Measurements from ENCODE around the gene FAM219A. TPM values are rescaled to one million over a fixed set of nuclear protein-coding genes. Genes with fewer than 3 reads are reported as not detected.

The FAM219A gene
- total RNA-seq, 2 donors from 2014 or later = 17.1 to 19.6 TPM

GRCh38 chr9:34490360-34490759 is 32.0 kb upstream of the FAM219A start:
- Histone ChIP-seq H3K4me3 (ENCODE audit: low read length) (no peak overlapping the region), H3K9me3 (ENCODE audit: control insufficient read depth, low read length) (no peaks in the 10 kb centered on the region), H3K27ac (ENCODE audit: low read depth, low read length) (no peak overlapping the region), H3K9ac (ENCODE audit: extremely low read depth, low read length, poor library complexity, severe bottlenecking) (no peak overlapping the region), H3K27me3 (ENCODE audit: control insufficient read depth, insufficient read depth, low read length, poor library complexity, severe bottlenecking) (peaks cover 40% of the 10 kb centered on the region), H3K4me1 (ENCODE audit: control insufficient read depth, insufficient read depth, low read length) (no peaks in the 10 kb centered on the region), H3K36me3 (ENCODE audit: control insufficient read depth, insufficient read depth, low read length) (no peaks in the 10 kb centered on the region)
- H3K4me1 Mint-ChIP-seq = no peaks in the 10 kb centered on the region
- no peak for TF ChIP-seq CTCF (conservative IDR thresholded peaks at IDR 0.05)
- no peaks in the 10 kb centered on the region for H3K36me3 Mint-ChIP-seq (ENCODE audit: low read depth)
- H3K9me3 Mint-ChIP-seq = no peaks in the 10 kb centered on the region
- 87% methylated on average over 1 of the region's 1 CpG; no CpG with 5 or more reads in 1 of the 2 experiments for WGBS, 2 experiments (ENCODE audit: insufficient coverage in 1 of 2, insufficient read length in 1 of 2)
- DNase-seq = no peak
- no peak overlapping the region for H3K4me3 Mint-ChIP-seq
- no peak overlapping the region for H3K27ac Mint-ChIP-seq
- peaks cover 54% of the 10 kb centered on the region for H3K27me3 Mint-ChIP-seq (ENCODE audit: insufficient read depth)

GRCh38 chr9:34486572-34486971 is 28.2 kb upstream of the FAM219A start:
- H3K27me3 Mint-ChIP-seq (ENCODE audit: insufficient read depth) = peaks cover 44% of the 10 kb centered on the region
- DNase-seq = no peak
- Histone ChIP-seq H3K4me3 (ENCODE audit: low read length) (no peak overlapping the region), H3K27me3 (ENCODE audit: control insufficient read depth, insufficient read depth, low read length, poor library complexity, severe bottlenecking) (peaks cover 32% of the 10 kb centered on the region), H3K27ac (ENCODE audit: low read depth, low read length) (no peak overlapping the region), H3K4me1 (ENCODE audit: control insufficient read depth, insufficient read depth, low read length) (no peaks in the 10 kb centered on the region), H3K9ac (ENCODE audit: extremely low read depth, low read length, poor library complexity, severe bottlenecking) (no peak overlapping the region), H3K36me3 (ENCODE audit: control insufficient read depth, insufficient read depth, low read length) (no peaks in the 10 kb centered on the region), H3K9me3 (ENCODE audit: control insufficient read depth, low read length) (no peaks in the 10 kb centered on the region)
- TF ChIP-seq CTCF (conservative IDR thresholded peaks at IDR 0.05) = no peak
- H3K4me3 Mint-ChIP-seq = no peak overlapping the region
- H3K27ac Mint-ChIP-seq = no peak overlapping the region
- WGBS, 2 experiments (ENCODE audit: insufficient coverage in 1 of 2, insufficient read length in 1 of 2) = 86 to 91% methylated on average over 1 to 3 of the region's 3 CpGs
- no peaks in the 10 kb centered on the region for H3K36me3 Mint-ChIP-seq (ENCODE audit: low read depth)
- no peaks in the 10 kb centered on the region for H3K9me3 Mint-ChIP-seq
- H3K4me1 Mint-ChIP-seq = no peaks in the 10 kb centered on the region

GRCh38 chr9:34485822-34486221 is 27.5 kb upstream of the FAM219A start:
- no peaks in the 10 kb centered on the region for H3K4me1 Mint-ChIP-seq
- WGBS, 2 experiments (ENCODE audit: insufficient coverage in 1 of 2, insufficient read length in 1 of 2) = 62 to 88% methylated on average over 3 to 6 of the region's 6 CpGs
- Histone ChIP-seq H3K27ac (ENCODE audit: low read depth, low read length) (no peak overlapping the region), H3K9me3 (ENCODE audit: control insufficient read depth, low read length) (no peaks in the 10 kb centered on the region), H3K9ac (ENCODE audit: extremely low read depth, low read length, poor library complexity, severe bottlenecking) (no peak overlapping the region), H3K36me3 (ENCODE audit: control insufficient read depth, insufficient read depth, low read length) (no peaks in the 10 kb centered on the region), H3K4me3 (ENCODE audit: low read length) (no peak overlapping the region), H3K4me1 (ENCODE audit: control insufficient read depth, insufficient read depth, low read length) (no peaks in the 10 kb centered on the region), H3K27me3 (ENCODE audit: control insufficient read depth, insufficient read depth, low read length, poor library complexity, severe bottlenecking) (peaks cover 32% of the 10 kb centered on the region)
- peaks cover 38% of the 10 kb centered on the region for H3K27me3 Mint-ChIP-seq (ENCODE audit: insufficient read depth)
- H3K36me3 Mint-ChIP-seq (ENCODE audit: low read depth) = no peaks in the 10 kb centered on the region
- no peak for TF ChIP-seq CTCF (conservative IDR thresholded peaks at IDR 0.05)
- H3K4me3 Mint-ChIP-seq = no peak overlapping the region
- H3K27ac Mint-ChIP-seq = no peak overlapping the region
- DNase-seq = no peak
- H3K9me3 Mint-ChIP-seq = no peaks in the 10 kb centered on the region

Measured in endodermal cell (in vitro differentiated cells).